Neural progenitor cell (in vitro differentiated cells): ENCODE measurements around the gene PWWP2A. TPM values are rescaled to one million over a fixed set of nuclear protein-coding genes. Genes with fewer than 3 reads are reported as not detected.

Experiments
- DNase-seq: peaks from one replicate; pipeline ENCODE4 v3.0.0-alpha.2; 2016; ENCODE audit warnings: low spot score
- H2AFZ ChIP-seq: fragments of 200-600 bp; sonication (generic); replicated peaks from 2 replicates; pipeline ENCODE4 v1.6.1; 2016; ENCODE audit warnings: antibody characterized with exemption
- H3F3A ChIP-seq: fragments of 200-600 bp; sonication (generic); 2 replicates; pipeline ENCODE4 v1.6.1; 2016; ENCODE audit warnings: antibody characterized with exemption, low read depth
- H3K27ac ChIP-seq: fragments of 200-600 bp; sonication (generic); 2 replicates; pipeline ENCODE4 v1.5.1; 2016; ENCODE audit warnings: mild to moderate bottlenecking
- H3K27me3 ChIP-seq: fragments of 200-600 bp; sonication (generic); 2 replicates; pipeline ENCODE4 v1.6.1; 2016; ENCODE audit warnings: mild to moderate bottlenecking, moderate library complexity
- H3K36me3 ChIP-seq: fragments of 200-600 bp; sonication (generic); 2 replicates; pipeline ENCODE4 v1.5.1; 2016
- H3K4me1 ChIP-seq: fragments of 200-600 bp; sonication (generic); 2 replicates; pipeline ENCODE4 v1.6.1; 2016; ENCODE audit warnings: mixed run types
- H3K4me2 ChIP-seq: fragments of 200-600 bp; sonication (generic); 2 replicates; pipeline ENCODE4 v1.6.1; 2016
- H3K4me3 ChIP-seq: fragments of 200-600 bp; sonication (generic); 2 replicates; pipeline ENCODE4 v1.5.1; 2016
- H3K79me2 ChIP-seq: fragments of 200-600 bp; sonication (generic); 2 replicates; pipeline ENCODE4 v1.6.1; 2016; ENCODE audit warnings: low read depth
- H3K9ac ChIP-seq: fragments of 200-600 bp; sonication (generic); 2 replicates; pipeline ENCODE4 v1.6.1; 2016
- H3K9me3 ChIP-seq: fragments of 200-600 bp; sonication (generic); 2 replicates; pipeline ENCODE4 v1.5.1; 2016; ENCODE audit warnings: low read depth
- H4K20me1 ChIP-seq: fragments of 200-600 bp; sonication (generic); 2 replicates; pipeline ENCODE4 v1.6.1; 2016; ENCODE audit warnings: low read depth
- H3K27ac Mint-ChIP-seq: 3 replicates; pipeline ENCODE4 v1.8.0; 2021; ENCODE audit warnings: mixed read lengths
- H3K27me3 Mint-ChIP-seq: 2 replicates; pipeline ENCODE4 v1.8.0; 2022; ENCODE audit warnings: low read depth, mild to moderate bottlenecking, inconsistent platforms, moderate library complexity, mixed read lengths; ENCODE audit not compliant: insufficient read depth
- H3K36me3 Mint-ChIP-seq: 3 replicates; pipeline ENCODE4 v1.8.0; 2021; ENCODE audit warnings: mixed read lengths
- H3K4me1 Mint-ChIP-seq: 3 replicates; pipeline ENCODE4 v1.8.0; 2021; ENCODE audit warnings: mixed read lengths
- H3K4me3 Mint-ChIP-seq: 3 replicates; pipeline ENCODE4 v1.8.0; 2021; ENCODE audit warnings: mild to moderate bottlenecking, moderate library complexity, mixed read lengths
- H3K9me3 Mint-ChIP-seq: 3 replicates; pipeline ENCODE4 v1.8.0; 2020; ENCODE audit warnings: mixed read lengths
- CTCF ChIP-seq: fragments of 200-600 bp; sonication (generic); IDR thresholded peaks from 2 replicates; pipeline ENCODE4 v1.5.1; 2017; ENCODE audit warnings: antibody characterized with exemption, mild to moderate bottlenecking
- EZH2 ChIP-seq: fragments of 200-600 bp; sonication (generic); IDR thresholded peaks from 2 replicates; pipeline ENCODE4 v1.6.1; 2017; ENCODE audit warnings: antibody characterized with exemption, mild to moderate bottlenecking, moderate library complexity
- EZH2phosphoT487 ChIP-seq: fragments of 200-600 bp; sonication (generic); IDR thresholded peaks from 2 replicates; pipeline ENCODE4 v1.6.1; 2017; ENCODE audit warnings: antibody characterized with exemption
- total RNA-seq: library from RNA; depleted of rRNA; stranded (reverse); fragments of >200 nt; gene quantifications from 2 replicates; pipeline ENCODE4 v1.2.3, GENCODE V29; 2015; ENCODE audit warnings: low replicate concordance

PWWP2A gene
- total RNA-seq, 1 donor from 2014 or later: 49.0 TPM

DNA sequence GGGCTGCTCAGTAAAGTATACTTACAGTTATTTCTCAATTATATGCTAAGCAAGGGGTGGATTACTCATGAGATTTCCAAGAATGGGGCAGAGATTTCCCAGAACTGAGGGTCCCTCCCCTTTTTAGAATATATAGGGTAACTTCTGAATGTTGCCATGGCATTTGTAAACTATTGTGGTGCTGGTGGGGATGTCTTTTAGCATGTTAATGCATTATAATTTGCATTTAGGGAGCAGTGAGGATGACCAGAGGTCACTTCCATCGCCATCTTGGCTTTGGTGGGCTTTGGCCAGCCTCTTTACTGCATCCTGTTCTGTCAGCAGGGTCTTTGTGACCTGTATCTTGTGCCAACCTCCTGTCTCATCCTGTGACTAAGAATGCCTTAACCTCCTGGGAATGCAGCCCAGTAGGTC is 74.9 kb downstream of the PWWP2A start:
- H3K36me3 ChIP-seq: peaks cover 2% of the 10 kb centered on the region
- peaks cover 2% of the 10 kb centered on the region for H3K27me3 Mint-ChIP-seq
- DNase-seq: no peak
- H3K79me2 ChIP-seq: no peaks in the 10 kb centered on the region
- H3K27ac Mint-ChIP-seq: no peak overlapping the region
- no peak overlapping the region for H3K4me3 Mint-ChIP-seq
- H3K9me3 ChIP-seq: no peaks in the 10 kb centered on the region
- H4K20me1 ChIP-seq: no peaks in the 10 kb centered on the region
- no peaks in the 10 kb centered on the region for H3K4me1 ChIP-seq
- no peak for TF ChIP-seq EZH2
- no peak for TF ChIP-seq CTCF
- no peak for TF ChIP-seq EZH2phosphoT487
- H3K27me3 ChIP-seq: no peaks in the 10 kb centered on the region
- H3K4me2 ChIP-seq: no peak overlapping the region
- no peak overlapping the region for H3K27ac ChIP-seq
- no peak overlapping the region for H3K4me3 ChIP-seq
- peaks cover 19% of the 10 kb centered on the region for H3K36me3 Mint-ChIP-seq
- H3K4me1 Mint-ChIP-seq: no peaks in the 10 kb centered on the region
- no peak overlapping the region for H3K9ac ChIP-seq
- no peak overlapping the region for H2AFZ ChIP-seq
- H3F3A ChIP-seq: no peaks in the 10 kb centered on the region
- no peaks in the 10 kb centered on the region for H3K9me3 Mint-ChIP-seq

DNA sequence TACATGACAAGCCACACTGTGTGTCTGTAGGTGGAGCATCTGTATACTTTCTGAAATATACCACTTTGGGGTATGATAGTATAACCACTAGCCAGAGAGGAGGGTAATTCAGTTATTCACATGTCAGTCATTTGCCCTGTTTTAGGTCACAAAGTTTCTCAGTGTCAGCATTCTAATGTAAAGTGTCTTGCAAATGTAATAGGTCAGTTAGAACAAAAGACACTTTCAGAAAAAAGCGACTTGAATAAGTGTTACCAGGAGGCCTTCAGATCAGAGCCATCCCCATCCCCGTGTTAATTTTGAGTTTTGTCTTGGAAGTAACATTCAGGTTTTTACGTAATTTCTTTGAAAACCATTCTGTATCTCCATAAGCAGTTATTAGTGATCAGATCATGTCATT is 76.6 kb downstream of the PWWP2A start:
- H3F3A ChIP-seq: no peaks in the 10 kb centered on the region
- Mint-ChIP-seq H3K4me3 (no peak overlapping the region), H3K27ac (no peak overlapping the region), H3K36me3 (peaks cover 21% of the 10 kb centered on the region), H3K4me1 (no peaks in the 10 kb centered on the region), H3K27me3 (peaks cover 2% of the 10 kb centered on the region), H3K9me3 (no peaks in the 10 kb centered on the region)
- no peak overlapping the region for H3K27ac ChIP-seq
- H2AFZ ChIP-seq: no peak overlapping the region
- H3K9ac ChIP-seq: no peak overlapping the region
- H3K79me2 ChIP-seq: no peaks in the 10 kb centered on the region
- H3K36me3 ChIP-seq: peaks cover 10% of the 10 kb centered on the region
- H3K4me2 ChIP-seq: no peak overlapping the region
- H3K4me1 ChIP-seq: no peaks in the 10 kb centered on the region
- no peaks in the 10 kb centered on the region for H4K20me1 ChIP-seq
- H3K4me3 ChIP-seq: no peak overlapping the region
- DNase-seq: no peak
- no peaks in the 10 kb centered on the region for H3K27me3 ChIP-seq
- H3K9me3 ChIP-seq: no peaks in the 10 kb centered on the region
- TF ChIP-seq EZH2 (no peak), CTCF (no peak), EZH2phosphoT487 (no peak)

Other genes starting within 250 kb of the PWWP2A start
- gene ADRA1B, start 203.0 kb downstream of the PWWP2A start, total RNA-seq: 0.59 TPM in 1 of 2 replicates, not detected in the other
- gene TTC1, start 110.3 kb downstream of the PWWP2A start, total RNA-seq: 45.2 and 50.0 TPM in 2 replicates
- 0.50 and 4.8 TPM in 2 replicates for gene FABP6, start 110.1 kb upstream of the PWWP2A start, total RNA-seq
- gene CCNJL, start 193.1 kb upstream of the PWWP2A start, total RNA-seq: 8.4 and 9.4 TPM in 2 replicates